Measurements from ENCODE around the gene MAGEB16.

DNA sequence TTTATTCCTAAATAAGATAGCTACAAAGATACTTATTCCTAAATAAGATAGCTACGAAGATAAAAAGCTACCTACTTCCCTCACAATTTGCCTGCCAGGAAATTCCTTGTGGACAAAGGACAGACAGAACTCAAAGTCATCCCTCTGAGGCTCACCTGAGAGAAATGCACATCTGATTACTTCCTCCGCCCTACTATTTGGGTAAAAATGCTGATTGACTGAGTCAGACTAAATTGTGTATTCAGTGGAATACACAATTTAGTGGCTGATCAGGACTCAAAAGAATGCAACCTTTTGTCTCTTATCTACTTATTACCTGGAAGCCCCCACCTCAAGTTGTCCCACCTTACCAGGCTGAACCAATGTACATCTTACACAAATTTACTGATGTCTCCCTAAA lies 10.3 kb upstream of the MAGEB16 start:
- TF ChIP-seq, protein P1, sequence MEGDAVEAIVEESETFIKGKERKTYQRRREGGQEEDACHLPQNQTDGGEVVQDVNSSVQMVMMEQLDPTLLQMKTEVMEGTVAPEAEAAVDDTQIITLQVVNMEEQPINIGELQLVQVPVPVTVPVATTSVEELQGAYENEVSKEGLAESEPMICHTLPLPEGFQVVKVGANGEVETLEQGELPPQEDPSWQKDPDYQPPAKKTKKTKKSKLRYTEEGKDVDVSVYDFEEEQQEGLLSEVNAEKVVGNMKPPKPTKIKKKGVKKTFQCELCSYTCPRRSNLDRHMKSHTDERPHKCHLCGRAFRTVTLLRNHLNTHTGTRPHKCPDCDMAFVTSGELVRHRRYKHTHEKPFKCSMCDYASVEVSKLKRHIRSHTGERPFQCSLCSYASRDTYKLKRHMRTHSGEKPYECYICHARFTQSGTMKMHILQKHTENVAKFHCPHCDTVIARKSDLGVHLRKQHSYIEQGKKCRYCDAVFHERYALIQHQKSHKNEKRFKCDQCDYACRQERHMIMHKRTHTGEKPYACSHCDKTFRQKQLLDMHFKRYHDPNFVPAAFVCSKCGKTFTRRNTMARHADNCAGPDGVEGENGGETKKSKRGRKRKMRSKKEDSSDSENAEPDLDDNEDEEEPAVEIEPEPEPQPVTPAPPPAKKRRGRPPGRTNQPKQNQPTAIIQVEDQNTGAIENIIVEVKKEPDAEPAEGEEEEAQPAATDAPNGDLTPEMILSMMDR (conservative IDR thresholded peaks at IDR 0.05) = no peak
- TF ChIP-seq ZFX (IDR thresholded peaks at IDR 0.05) = no peak
